Activated T-cell treated with anti-CD3 and anti-CD28 coated beads for 48 hours (primary cell): ENCODE results near the gene P2RX5.

Source experiments
- DNase-seq: peaks from one replicate; pipeline ENCODE4 v3.0.0-alpha.2; 2020; ENCODE audit warnings: low read depth

The P2RX5 gene

GRCh38 chr17:3681565-3681964 lies 14.4 kb downstream of the P2RX5 start:
- DNase-seq = no peak

GRCh38 chr17:3681057-3681456 lies 14.9 kb downstream of the P2RX5 start:
- no peak for DNase-seq

GRCh38 chr17:3679531-3680126 lies 16.3 kb downstream of the P2RX5 start:
- DNase-seq = no peak

GRCh38 chr17:3678821-3679530 lies 17.0 kb downstream of the P2RX5 start:
- DNase-seq = no peak

GRCh38 chr17:3678095-3678820 lies 17.7 kb downstream of the P2RX5 start:
- no peak for DNase-seq

GRCh38 chr17:3675886-3676285 lies 20.1 kb downstream of the P2RX5 start:
- DNase-seq = no peak

GRCh38 chr17:3672571-3672970 lies 23.4 kb downstream of the P2RX5 start:
- no peak for DNase-seq

- no peak for DNase-seq
These were observed 26.4 kb downstream of the P2RX5 start for GRCh38 chr17:3669548-3669947.

GRCh38 chr17:3669085-3669347 lies 26.9 kb downstream of the P2RX5 start:
- DNase-seq = no peak

GRCh38 chr17:3668279-3669084 lies 27.5 kb downstream of the P2RX5 start, which contains the start of the genes EMC6 and TAX1BP3:
TSS of gene EMC6 (plus strand) at chr17:3668812. CDS start at chr17:3669147, 335 bp downstream.
TSS of gene TAX1BP3 (minus strand) at chr17:3668578. CDS start at chr17:3668526, 52 bp downstream.
- peak; percentile 100 for DNase-seq

- DNase-seq = no peak
These were observed 28.3 kb downstream of the P2RX5 start for GRCh38 chr17:3667366-3668278.

GRCh38 chr17:3666516-3666915 lies 29.4 kb downstream of the P2RX5 start:
- DNase-seq = no peak

GRCh38 chr17:3665834-3666233 lies 30.1 kb downstream of the P2RX5 start:
- DNase-seq = no peak

GRCh38 chr17:3663102-3664011 lies 32.6 kb downstream of the P2RX5 start:
- DNase-seq = no peak

- no peak for DNase-seq
These were observed 35.6 kb downstream of the P2RX5 start for GRCh38 chr17:3660311-3660891.

GRCh38 chr17:3659541-3660111 lies 36.3 kb downstream of the P2RX5 start:
- no peak for DNase-seq

GRCh38 chr17:3658784-3659449 lies 37.0 kb downstream of the P2RX5 start:
- DNase-seq = no peak

- no peak for DNase-seq
These were observed 37.8 kb downstream of the P2RX5 start for GRCh38 chr17:3657874-3658783.
